ENCODE data around the gene CRYGB. TPM values are rescaled to one million over a fixed set of nuclear protein-coding genes. Genes with fewer than 3 reads are reported as not detected.
A peak's percentile ranks its signal among the peaks of the same experiment; 100 is the strongest.

CRYGB gene
- total and polyA plus RNA-seq, 2 of the 13 experiments (the other 11 are each of a cell fraction or from before 2014, with no cell fraction given) = not detected

GRCh38 chr2:208135794-208136715 lies 9.9 kb downstream of the CRYGB start (continued):
- TF ChIP-seq ZMYM3 (CRISPR knock-in tag; IDR thresholded peaks at IDR 0.05) = peak; percentile 19; the same call in 1 of the 2 replicates
- TF ChIP-seq HBP1 (CRISPR knock-in tag; IDR thresholded peaks at IDR 0.05; ENCODE audit: low read depth) = 0 out of 2 replicates have a peak, but pooled peaks have one; percentile 47
- peak; percentile 79; the same call in 1 of the 2 replicates for TF ChIP-seq RXRB (CRISPR knock-in tag; IDR thresholded peaks at IDR 0.05; ENCODE audit: borderline replicate concordance)
- no peak for TF ChIP-seq MAF1 (CRISPR knock-in tag; IDR thresholded peaks at IDR 0.05; ENCODE audit: borderline replicate concordance)
- no peak for TF ChIP-seq HNRNPK (IDR thresholded peaks at IDR 0.05; ENCODE audit: low read depth, low read length, poor library complexity, severe bottlenecking)
- TF ChIP-seq SOX6 (IDR thresholded peaks at IDR 0.05) = no peak
- peak; percentile 72 for TF ChIP-seq SOX6 (CRISPR knock-in tag; IDR thresholded peaks at IDR 0.05)
- no peak for TF ChIP-seq ELF4 (CRISPR knock-in tag; IDR thresholded peaks at IDR 0.05; ENCODE audit: borderline replicate concordance)
- no peak for TF ChIP-seq ZMAT5 (CRISPR knock-in tag; IDR thresholded peaks at IDR 0.05; ENCODE audit: borderline replicate concordance, low read depth)
- TF ChIP-seq THRA (CRISPR knock-in tag; IDR thresholded peaks at IDR 0.05; ENCODE audit: borderline replicate concordance) = no peak
- TF ChIP-seq ZNF460 (CRISPR knock-in tag; IDR thresholded peaks at IDR 0.05; ENCODE audit: borderline replicate concordance) = no peak
- no peak for TF ChIP-seq XBP1 (CRISPR knock-in tag; IDR thresholded peaks at IDR 0.05)
- 0 out of 2 replicates have a peak, but pooled peaks have one; percentile 37 for TF ChIP-seq ZNF552 (CRISPR knock-in tag; IDR thresholded peaks at IDR 0.05; ENCODE audit: borderline replicate concordance)
- TF ChIP-seq RNF2 (conservative IDR thresholded peaks at IDR 0.05; ENCODE audit: low read depth) = no peak
- TF ChIP-seq SKI (IDR thresholded peaks at IDR 0.05; ENCODE audit: partially characterized antibody) = peak; percentile 35
- TF ChIP-seq ARID4A (CRISPR knock-in tag; IDR thresholded peaks at IDR 0.05; ENCODE audit: borderline replicate concordance) = no peak
- 0 out of 2 replicates have a peak, but pooled peaks have one; percentile 10 for TF ChIP-seq CC2D1A (CRISPR knock-in tag; IDR thresholded peaks at IDR 0.05)
- TF ChIP-seq ZSCAN25 (CRISPR knock-in tag; IDR thresholded peaks at IDR 0.05) = no peak
- TF ChIP-seq ZNF143 (CRISPR knock-in tag; IDR thresholded peaks at IDR 0.05) = no peak
- TF ChIP-seq ZNF761 (CRISPR knock-in tag; conservative IDR thresholded peaks at IDR 0.05) = no peak

All from HepG2 (cell line).